Embryonic facial prominence (tissue), 1 donor: ENCODE data around the gene RPS23.
A peak's percentile ranks its signal among the peaks of the same experiment; 100 is the strongest.

Experiments
- DNase-seq: peaks from one replicate; pipeline ENCODE4 v3.0.0-alpha.2; 2016; ENCODE audit errors: extremely low spot score

RPS23 gene

DNA sequence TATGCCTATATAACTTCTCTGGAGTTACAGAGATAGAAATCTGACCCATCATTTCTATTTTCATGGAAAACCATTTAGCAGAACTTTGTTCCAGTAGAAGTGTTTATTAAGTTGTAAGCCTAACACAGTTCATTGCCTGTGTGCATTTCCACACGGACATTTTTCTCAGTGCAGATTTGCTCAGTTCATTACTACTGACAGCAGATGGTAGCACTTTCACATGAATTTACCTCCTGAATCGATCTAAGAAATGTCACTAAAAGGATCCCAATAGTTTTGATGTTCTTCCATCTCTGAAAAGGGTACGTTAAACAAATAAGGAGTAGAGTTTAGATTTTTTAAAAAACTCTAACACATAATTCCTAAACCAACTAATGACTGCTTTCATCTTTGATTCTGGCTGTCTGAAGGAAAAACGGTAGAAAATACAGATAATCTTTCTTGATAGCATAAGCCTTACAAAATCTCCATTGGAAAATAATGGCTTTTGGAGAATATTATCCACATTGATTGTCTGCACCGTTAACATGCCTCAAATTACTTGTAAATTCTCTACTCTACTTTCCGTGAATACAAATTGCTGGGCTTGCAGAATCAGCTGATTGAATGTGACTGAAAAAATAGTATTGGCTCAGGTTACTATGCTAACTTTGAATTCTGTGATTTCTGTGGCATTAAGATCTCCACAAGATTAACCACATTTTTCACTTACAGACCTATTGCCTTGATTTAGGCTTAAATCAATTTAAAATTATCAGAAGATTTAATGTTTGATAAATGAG, 33.1 kb downstream of the RPS23 start:
- DNase-seq, result no peak

DNA sequence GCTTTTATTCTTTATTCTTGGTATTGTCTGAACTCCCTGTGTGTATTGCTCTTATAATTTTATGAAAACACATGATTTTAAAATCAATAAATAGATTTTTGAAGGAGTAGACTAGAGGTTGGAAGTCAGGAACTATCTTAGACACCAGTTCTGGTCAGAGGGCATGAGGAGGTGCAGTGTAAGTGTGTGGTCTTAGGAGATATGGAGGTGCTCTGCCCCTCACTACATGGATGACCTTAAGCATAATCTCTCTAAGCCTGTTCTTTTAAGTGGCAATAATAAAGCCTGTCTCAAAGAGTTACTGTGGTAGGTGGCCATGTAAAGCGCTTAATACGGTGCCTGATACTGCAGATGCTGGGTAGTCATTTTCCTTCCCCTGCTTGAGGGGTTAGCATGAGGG, 34.0 kb downstream of the RPS23 start:
- no peak for DNase-seq

DNA sequence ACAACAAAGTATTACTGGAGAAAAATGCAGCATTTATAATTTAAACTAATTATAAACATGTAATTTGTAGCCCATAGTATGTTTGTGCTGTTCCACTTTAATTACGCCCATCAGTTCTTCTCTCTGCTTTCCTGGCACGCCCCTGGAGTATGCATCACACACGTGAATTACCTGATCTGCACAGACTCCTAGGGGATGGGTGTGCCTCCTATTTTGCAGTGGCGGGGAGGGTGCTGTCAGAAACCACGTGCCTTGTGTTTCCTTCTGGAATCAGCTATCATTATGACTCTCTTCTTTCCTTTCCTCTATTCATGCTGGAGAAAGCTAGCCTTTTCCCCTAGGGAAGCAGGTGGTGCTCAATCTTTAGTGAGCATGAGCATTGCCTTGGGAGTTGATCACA, 43.3 kb downstream of the RPS23 start:
- no peak for DNase-seq

DNA sequence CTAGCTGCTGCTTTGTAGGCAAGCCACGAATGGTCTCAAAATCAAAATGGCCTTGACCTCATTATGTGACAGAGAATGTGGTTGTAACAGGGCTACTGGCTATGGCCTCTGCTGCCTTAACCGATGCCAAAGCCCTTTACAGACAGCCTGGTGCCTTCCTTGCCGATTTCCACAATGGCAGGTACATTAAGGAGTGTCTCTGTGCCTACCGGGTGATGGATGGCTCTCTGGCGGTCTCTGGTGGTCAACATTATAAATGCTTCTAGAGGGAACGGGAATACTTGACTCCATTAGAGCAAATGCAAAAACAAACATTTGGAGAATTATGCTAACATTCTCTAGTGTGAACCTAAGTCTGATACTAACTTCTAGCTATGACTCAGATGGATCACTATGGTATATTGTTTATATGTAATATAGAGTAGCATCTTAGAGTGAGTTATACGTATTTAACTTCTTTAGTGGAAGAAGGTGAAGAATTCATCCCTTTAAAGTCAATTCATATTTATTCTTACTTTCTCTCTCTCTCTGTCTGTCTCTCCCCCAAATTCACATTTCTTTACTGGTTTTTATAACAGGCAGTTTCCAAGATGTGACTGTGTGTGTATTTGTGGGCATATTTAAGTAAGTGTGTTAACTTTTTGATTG, 52.5 kb downstream of the RPS23 start:
- DNase-seq, result peak; percentile 57
